GM18511 (cell line): ENCODE measurements around the gene MYOM1.

Source experiments
- ATAC-seq: cut with Tn5 transposase; IDR thresholded peaks from one replicate; pipeline ENCODE4 v1.9.1; 2021; ENCODE audit warnings: mild to moderate bottlenecking, moderate library complexity; ENCODE audit not compliant: unreplicated experiment

The MYOM1 gene

GRCh38 chr18:3190610-3191009, 29.2 kb downstream of the MYOM1 start:
- ATAC-seq: no peak

GRCh38 chr18:3189884-3190283, 29.9 kb downstream of the MYOM1 start:
- no peak for ATAC-seq

GRCh38 chr18:3186678-3187658, 32.8 kb downstream of the MYOM1 start:
- no peak for ATAC-seq

GRCh38 chr18:3184275-3184963, 35.3 kb downstream of the MYOM1 start:
- no peak for ATAC-seq

- no peak for ATAC-seq
These were observed 36.6 kb downstream of the MYOM1 start for GRCh38 chr18:3183103-3183717.

- ATAC-seq: no peak
These were observed 39.4 kb downstream of the MYOM1 start for GRCh38 chr18:3180325-3180724.

GRCh38 chr18:3179430-3180089, 40.2 kb downstream of the MYOM1 start:
- peak; percentile 47 for ATAC-seq

GRCh38 chr18:3177902-3178687, 41.7 kb downstream of the MYOM1 start:
- peak; percentile 88 for ATAC-seq

- ATAC-seq: no peak
These were observed 44.5 kb downstream of the MYOM1 start for GRCh38 chr18:3175195-3175758.

GRCh38 chr18:3172097-3172496, 47.7 kb downstream of the MYOM1 start:
- peak; percentile 67 for ATAC-seq

- ATAC-seq: no peak
These were observed 48.1 kb downstream of the MYOM1 start for GRCh38 chr18:3171631-3172030.

GRCh38 chr18:3170441-3171161, 49.2 kb downstream of the MYOM1 start:
- ATAC-seq: no peak

GRCh38 chr18:3164381-3164780, 55.4 kb downstream of the MYOM1 start:
- ATAC-seq: no peak

GRCh38 chr18:3163968-3164367, 55.8 kb downstream of the MYOM1 start:
- no peak for ATAC-seq

- no peak for ATAC-seq
These were observed 57.6 kb downstream of the MYOM1 start for GRCh38 chr18:3162181-3162580.

- no peak for ATAC-seq
These were observed 59.9 kb downstream of the MYOM1 start for GRCh38 chr18:3159830-3160229.

GRCh38 chr18:3157606-3158005, 62.2 kb downstream of the MYOM1 start:
- ATAC-seq: no peak

GRCh38 chr18:3157086-3157485, 62.7 kb downstream of the MYOM1 start:
- no peak for ATAC-seq

- no peak for ATAC-seq
These were observed 63.5 kb downstream of the MYOM1 start for GRCh38 chr18:3156325-3156640.
